Measurements from ENCODE around the gene RMND1.

DNA sequence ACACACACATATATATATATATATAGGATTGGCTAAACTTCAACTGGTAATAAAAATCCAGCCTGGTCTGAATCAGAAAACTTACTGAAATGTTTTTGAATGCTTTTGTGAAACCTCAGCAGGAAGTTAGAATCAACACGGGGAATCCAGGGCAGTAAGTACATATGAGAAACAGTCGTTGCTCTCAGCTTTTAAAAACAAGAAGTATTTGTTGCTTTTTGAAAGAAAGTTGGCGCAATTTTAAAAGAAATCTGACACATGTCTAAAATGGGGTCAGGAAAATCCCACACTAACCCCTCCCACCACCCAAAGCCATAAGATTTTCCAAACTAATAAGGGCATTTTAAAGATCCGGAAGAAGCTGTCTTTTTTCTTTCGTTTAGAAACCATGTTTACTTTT, 30.4 kb upstream of the RMND1 start:
- no peak for TF ChIP-seq CTCF (IDR thresholded peaks at IDR 0.05)
- TF ChIP-seq ZFX (IDR thresholded peaks at IDR 0.05; ENCODE audit: borderline replicate concordance), result no peak
